H9 (cell line): Measurements from ENCODE around the gene HOXB1. TPM values are rescaled to one million over a fixed set of nuclear protein-coding genes. Genes with fewer than 3 reads are reported as not detected.

Experiments used
- DNase-seq: peaks from one replicate; pipeline ENCODE4 v3.0.0-alpha.2; 2017
- H2AFZ ChIP-seq: one replicate; pipeline ENCODE4 v1.6.1; 2013; ENCODE audit warnings: mild to moderate bottlenecking, low read length, control low read depth, moderate library complexity
- H2AK5ac ChIP-seq: 2 replicates; pipeline ENCODE4 v1.6.1; 2013; ENCODE audit warnings: low read length, control low read depth, mixed read lengths; ENCODE audit not compliant: insufficient read length
- H2BK120ac ChIP-seq: one replicate; pipeline ENCODE4 v1.6.1; 2013; ENCODE audit warnings: low read depth, mild to moderate bottlenecking, low read length, control low read depth, inconsistent platforms; ENCODE audit not compliant: poor library complexity, severe bottlenecking
- H2BK12ac ChIP-seq: 2 replicates; pipeline ENCODE4 v1.6.1; 2013; ENCODE audit warnings: low read length, control low read depth, mixed read lengths, low read depth; ENCODE audit not compliant: insufficient read length
- H2BK15ac ChIP-seq: 2 replicates; pipeline ENCODE4 v1.6.1; 2013; ENCODE audit warnings: low read depth, low read length, control low read depth
- H2BK20ac ChIP-seq: one replicate; pipeline ENCODE4 v1.6.1; 2013; ENCODE audit warnings: low read depth, mild to moderate bottlenecking, low read length, control low read depth, inconsistent platforms; ENCODE audit not compliant: poor library complexity, severe bottlenecking
- H2BK5ac ChIP-seq: 2 replicates; pipeline ENCODE4 v1.6.1; 2013; ENCODE audit warnings: low read length, control low read depth, mixed read lengths; ENCODE audit not compliant: insufficient read length
- H3K14ac ChIP-seq: 2 replicates; pipeline ENCODE4 v1.6.1; 2013; ENCODE audit warnings: low read length, control low read depth; ENCODE audit not compliant: insufficient read depth
- H3K18ac ChIP-seq: 2 replicates; pipeline ENCODE4 v1.6.1; 2013; ENCODE audit warnings: low read depth, mild to moderate bottlenecking, mixed read lengths, low read length, control low read depth; ENCODE audit not compliant: insufficient read length
- H3K23ac ChIP-seq: 2 replicates; pipeline ENCODE4 v1.6.1; 2013; ENCODE audit warnings: low read length, control low read depth, mixed read lengths, low read depth; ENCODE audit not compliant: insufficient read length
- H3K23me2 ChIP-seq: 2 replicates; pipeline ENCODE4 v1.6.1; 2013; ENCODE audit warnings: low read depth, mild to moderate bottlenecking, mixed read lengths, low read length, control low read depth; ENCODE audit not compliant: insufficient read length, poor library complexity, severe bottlenecking
- H3K27ac ChIP-seq: 2 replicates; pipeline ENCODE4 v1.5.1; 2013; ENCODE audit warnings: low read length, control low read depth, mixed read lengths, low read depth; ENCODE audit not compliant: insufficient read length
- H3K27me3 ChIP-seq: 2 replicates; pipeline ENCODE4 v1.6.1; 2013; ENCODE audit warnings: low read length, control low read depth, inconsistent platforms; ENCODE audit not compliant: insufficient read depth
- H3K4ac ChIP-seq: 2 replicates; pipeline ENCODE4 v1.6.1; 2013; ENCODE audit warnings: low read depth, mild to moderate bottlenecking, control low read depth, inconsistent platforms, low read length, moderate library complexity
- H3K4me1 ChIP-seq: 2 replicates; pipeline ENCODE4 v1.6.1; 2013; ENCODE audit warnings: low read length, control low read depth, inconsistent platforms; ENCODE audit not compliant: insufficient read depth
- H3K4me2 ChIP-seq: 2 replicates; pipeline ENCODE4 v1.6.1; 2013; ENCODE audit warnings: low read length, control low read depth, mixed read lengths; ENCODE audit not compliant: insufficient read length, insufficient read depth
- H3K56ac ChIP-seq: 2 replicates; pipeline ENCODE4 v1.6.1; 2013; ENCODE audit warnings: low read depth, mild to moderate bottlenecking, mixed read lengths, low read length, control low read depth; ENCODE audit not compliant: insufficient read length
- H3K79me1 ChIP-seq: 2 replicates; pipeline ENCODE4 v1.6.1; 2013; ENCODE audit warnings: low read depth, mild to moderate bottlenecking, moderate library complexity, low read length, control low read depth, inconsistent platforms; ENCODE audit not compliant: insufficient read depth, poor library complexity, severe bottlenecking
- H3K79me2 ChIP-seq: 2 replicates; pipeline ENCODE4 v1.6.1; 2013; ENCODE audit warnings: low read length, control low read depth, inconsistent platforms; ENCODE audit not compliant: insufficient read depth
- H3K9ac ChIP-seq: 2 replicates; pipeline ENCODE4 v1.6.1; 2013; ENCODE audit warnings: low read length, control low read depth, mixed read lengths; ENCODE audit not compliant: insufficient read length; ENCODE audit errors: extremely low read depth
- H3K9me3 ChIP-seq: one replicate; pipeline ENCODE4 v1.6.1; 2013; ENCODE audit warnings: low read depth, low read length, inconsistent platforms; ENCODE audit not compliant: control insufficient read depth
- H3T11ph ChIP-seq: one replicate; pipeline ENCODE4 v1.6.1; 2013; ENCODE audit warnings: mild to moderate bottlenecking, low read length, control low read depth, inconsistent platforms
- H4K20me1 ChIP-seq: one replicate; pipeline ENCODE4 v1.6.1; 2013; ENCODE audit not compliant: control insufficient read depth, insufficient read length, insufficient read depth
- H4K5ac ChIP-seq: 2 replicates; pipeline ENCODE4 v1.6.1; 2013; ENCODE audit warnings: low read depth, mild to moderate bottlenecking, mixed read lengths, low read length, control low read depth; ENCODE audit not compliant: insufficient read length
- H4K8ac ChIP-seq: replicated peaks from 2 replicates; pipeline ENCODE4 v1.6.1; 2013; ENCODE audit warnings: low read length, control low read depth, mixed read lengths, low read depth; ENCODE audit not compliant: insufficient read length
- H4K91ac ChIP-seq: 2 replicates; pipeline ENCODE4 v1.6.1; 2013; ENCODE audit warnings: low read depth, mild to moderate bottlenecking, moderate library complexity, mixed read lengths, low read length, control low read depth; ENCODE audit not compliant: insufficient read length
- H3K27ac Mint-ChIP-seq, 3 experiments: 2 replicates in 2 of 3; 3 replicates in 1 of 3; pipeline ENCODE4 v1.8.0; 2020 to 2021; ENCODE audit warnings: mixed read lengths in 3 of 3, mild to moderate bottlenecking in 1 of 3, moderate library complexity in 1 of 3
- H3K27me3 Mint-ChIP-seq: 2 replicates; pipeline ENCODE4 v1.8.0; 2021; ENCODE audit warnings: low read depth, mild to moderate bottlenecking, moderate library complexity, mixed read lengths
- H3K36me3 Mint-ChIP-seq, 3 experiments: 2 replicates in 2 of 3; 3 replicates in 1 of 3; pipeline ENCODE4 v1.8.0; 2020 to 2021; ENCODE audit warnings: low read depth in 3 of 3, mixed read lengths in 3 of 3; ENCODE audit not compliant: insufficient read depth in 1 of 3
- H3K4me1 Mint-ChIP-seq, 2 experiments: 2 replicates each; pipeline ENCODE4 v1.8.0; 2020; ENCODE audit warnings: mixed read lengths in 2 of 2
- H3K4me3 Mint-ChIP-seq, 2 experiments: 2 replicates in 1 of 2; 3 replicates in 1 of 2; pipeline ENCODE4 v1.8.0; 2020 to 2021; ENCODE audit warnings: mild to moderate bottlenecking in 2 of 2, mixed read lengths in 2 of 2, moderate library complexity in 1 of 2
- H3K9me3 Mint-ChIP-seq, 2 experiments: 2 replicates in 1 of 2; 3 replicates in 1 of 2; pipeline ENCODE4 v1.8.0; 2020; ENCODE audit warnings: mild to moderate bottlenecking in 2 of 2, mixed read lengths in 2 of 2, moderate library complexity in 1 of 2
- CTCF ChIP-seq: fragments of 200-600 bp; sonication (generic); conservative IDR thresholded peaks from 3 replicates; pipeline ENCODE4 v1.8.0; 2021; ENCODE audit warnings: antibody characterized with exemption, mild to moderate bottlenecking
- WGBS: extraction: QIAGEN DNeasy Blood & Tissue Kit; methylation state at CpG from one replicate; pipeline ENCODE4 v1.1.7; 2013; ENCODE audit warnings: missing lambda C conversion rate, low lambda C conversion rate, mixed read lengths; ENCODE audit not compliant: insufficient read length; ENCODE audit errors: extremely low coverage; 5-methylcytosine and 5-hydroxymethylcytosine counted together
- total RNA-seq: library from RNA; stranded (reverse); gene quantifications from 2 replicates; pipeline ENCODE4 v1.2.1, GENCODE V29; 2021

The HOXB1 gene
- total RNA-seq, 1 experiment from 2014 or later, result not detected

GRCh38 chr17:48565925-48566710 is 35.3 kb upstream of the HOXB1 start:
- Histone ChIP-seq H3K23ac (no peak overlapping the region), H3K56ac (no peak overlapping the region), H3K23me2 (no peaks in the 10 kb centered on the region), H2BK12ac (no peak overlapping the region), H3T11ph (no peak overlapping the region), H4K91ac (no peak overlapping the region), H4K5ac (no peak overlapping the region), H2AK5ac (no peak overlapping the region), H3K4ac (no peak overlapping the region), H3K9ac (no peak overlapping the region), H3K14ac (no peak overlapping the region), H3K18ac (no peak overlapping the region), H2BK120ac (no peak overlapping the region), H2BK20ac (no peak overlapping the region), H2AFZ (no peak overlapping the region), H3K79me1 (no peaks in the 10 kb centered on the region), H2BK15ac (no peak overlapping the region), H4K8ac (no peak overlapping the region), H3K79me2 (no peaks in the 10 kb centered on the region), H3K27ac (no peak overlapping the region), H2BK5ac (no peak overlapping the region), H3K4me2 (no peak overlapping the region), H3K4me1 (peaks cover 2% of the 10 kb centered on the region; the same call in 1 of the 2 replicates), H4K20me1 (peaks cover 4% of the 10 kb centered on the region), H3K27me3 (peaks cover 99% of the 10 kb centered on the region), H3K9me3 (no peaks in the 10 kb centered on the region)
- no peaks in the 10 kb centered on the region; a peak in 1 of 7 replicates for H3K36me3 Mint-ChIP-seq
- no peak overlapping the region for H3K27ac Mint-ChIP-seq
- no peak for TF ChIP-seq CTCF
- DNase-seq, result no peak
- H3K27me3 Mint-ChIP-seq, result peaks cover 29% of the 10 kb centered on the region
- peaks cover 6 to 18% of the 10 kb centered on the region in 2 experiments for H3K4me1 Mint-ChIP-seq
- peaks cover 0 to 8% of the 10 kb centered on the region in 2 experiments; a peak in 2 of 5 replicates for H3K9me3 Mint-ChIP-seq
- no peak overlapping the region for H3K4me3 Mint-ChIP-seq
- WGBS, result no CpG with 5 or more reads among the region's 4 CpGs
